MM.1S (cell line): ENCODE measurements around the gene MCEMP1.

Source experiments
- CTCF ChIP-seq: fragments of 300-600 bp; sonication (generic); IDR thresholded peaks from 2 replicates; pipeline ENCODE4 v1.5.1; 2016; ENCODE audit warnings: antibody characterized with exemption, low read length, mixed read lengths
- EZH2 ChIP-seq: fragments of 300-600 bp; sonication (generic); optimal IDR thresholded peaks from 2 replicates; pipeline ENCODE3; 2017; ENCODE audit warnings: low read depth, mild to moderate bottlenecking, antibody characterized with exemption, low read length, mixed read lengths
- EZH2phosphoT487 ChIP-seq: fragments of 300-600 bp; sonication (generic); IDR thresholded peaks from 2 replicates; pipeline ENCODE4 v1.6.1; 2018; ENCODE audit warnings: antibody characterized with exemption, low read length

- TF ChIP-seq CTCF, result no peak
- TF ChIP-seq EZH2phosphoT487, result no peak
- TF ChIP-seq EZH2, result no peak
Measured at GRCh38 chr19:7682175-7682855, 5.4 kb downstream of the MCEMP1 start.
